Measurements from ENCODE around the gene KRT76.
"Not testable (repeated sequence)": the region's sequence is repeated elsewhere in the genome, so short reads cannot be mapped to it uniquely, and the experiment has no call there.

The KRT76 gene

GRCh38 chr12:52752516-52752915 is 24.6 kb downstream of the KRT76 start:
- Histone ChIP-seq H3K9ac (ENCODE audit: low read length) (no peak overlapping the region), H2AFZ (ENCODE audit: low read depth, low read length, severe bottlenecking) (no peak overlapping the region)

GRCh38 chr12:52751795-52752194 is 25.4 kb downstream of the KRT76 start:
- Histone ChIP-seq H3K9me2 (replicated peaks; ENCODE audit: insufficient read depth, low read length) (no peaks in the 10 kb centered on the region), H3K27ac (ENCODE audit: low read depth, low read length) (no peak overlapping the region), H4K20me1 (ENCODE audit: low read depth, low read length) (no peaks in the 10 kb centered on the region), H3K27me3 (ENCODE audit: low read length) (no peaks in the 10 kb centered on the region), H3K79me2 (ENCODE audit: insufficient read depth, low read length) (no peaks in the 10 kb centered on the region), H3K9ac (ENCODE audit: low read length) (no peak overlapping the region), H3K4me3 (ENCODE audit: insufficient read depth, low read length, poor library complexity, severe bottlenecking) (no peak overlapping the region), H3K9me3 (ENCODE audit: insufficient read depth, low read length) (no peaks in the 10 kb centered on the region), H3K36me3 (ENCODE audit: low read length) (no peaks in the 10 kb centered on the region), H3K4me2 (ENCODE audit: low read depth, low read length, poor library complexity, severe bottlenecking) (no peak overlapping the region), H2AFZ (ENCODE audit: low read depth, low read length, severe bottlenecking) (no peak overlapping the region), H3F3A (ENCODE audit: insufficient read depth) (no peaks in the 10 kb centered on the region)
- TF ChIP-seq CTCF (IDR thresholded peaks at IDR 0.05; ENCODE audit: insufficient read depth, low read length, poor library complexity, severe bottlenecking) (no peak), EZH2phosphoT487 (conservative IDR thresholded peaks at IDR 0.05; ENCODE audit: low read length) (no peak)

More at GRCh38 chr12:52752516-52752915, 24.6 kb downstream of the KRT76 start:
- no peak overlapping the region for H3K27ac ChIP-seq (ENCODE audit: low read depth, low read length)
- no peak overlapping the region for H3K4me2 ChIP-seq (ENCODE audit: low read depth, low read length, poor library complexity, severe bottlenecking)
- TF ChIP-seq CTCF (IDR thresholded peaks at IDR 0.05; ENCODE audit: insufficient read depth, low read length, poor library complexity, severe bottlenecking): no peak
- TF ChIP-seq EZH2phosphoT487 (conservative IDR thresholded peaks at IDR 0.05; ENCODE audit: low read length): no peak
- H4K20me1 ChIP-seq (ENCODE audit: low read depth, low read length): no peaks in the 10 kb centered on the region
- no peaks in the 10 kb centered on the region for H3K79me2 ChIP-seq (ENCODE audit: insufficient read depth, low read length)
- no peaks in the 10 kb centered on the region for H3F3A ChIP-seq (ENCODE audit: insufficient read depth)
- H3K36me3 ChIP-seq (ENCODE audit: low read length): no peaks in the 10 kb centered on the region
- no peak overlapping the region for H3K4me3 ChIP-seq (ENCODE audit: insufficient read depth, low read length, poor library complexity, severe bottlenecking)
- H3K9me3 ChIP-seq (ENCODE audit: insufficient read depth, low read length): no peaks in the 10 kb centered on the region
- no peaks in the 10 kb centered on the region for H3K9me2 ChIP-seq (replicated peaks; ENCODE audit: insufficient read depth, low read length)
- H3K27me3 ChIP-seq (ENCODE audit: low read length): no peaks in the 10 kb centered on the region

GRCh38 chr12:52750532-52750931 is 26.6 kb downstream of the KRT76 start:
- H3K27me3 ChIP-seq (ENCODE audit: low read length); H4K20me1 ChIP-seq (ENCODE audit: low read depth, low read length); H3K79me2 ChIP-seq (ENCODE audit: insufficient read depth, low read length); H3K27ac ChIP-seq (ENCODE audit: low read depth, low read length); H2AFZ ChIP-seq (ENCODE audit: low read depth, low read length, severe bottlenecking); H3K4me3 ChIP-seq (ENCODE audit: insufficient read depth, low read length, poor library complexity, severe bottlenecking); H3K9me3 ChIP-seq (ENCODE audit: insufficient read depth, low read length); H3K9me2 ChIP-seq (replicated peaks; ENCODE audit: insufficient read depth, low read length); H3K9ac ChIP-seq (ENCODE audit: low read length); H3K36me3 ChIP-seq (ENCODE audit: low read length); H3F3A ChIP-seq (ENCODE audit: insufficient read depth); H3K4me2 ChIP-seq (ENCODE audit: low read depth, low read length, poor library complexity, severe bottlenecking): not testable (repeated sequence)

- Histone ChIP-seq H3K4me3 (ENCODE audit: insufficient read depth, low read length, poor library complexity, severe bottlenecking) (no peak overlapping the region), H3K9me2 (replicated peaks; ENCODE audit: insufficient read depth, low read length) (no peaks in the 10 kb centered on the region), H3K36me3 (ENCODE audit: low read length) (no peaks in the 10 kb centered on the region), H2AFZ (ENCODE audit: low read depth, low read length, severe bottlenecking) (no peak overlapping the region), H3K9me3 (ENCODE audit: insufficient read depth, low read length) (no peaks in the 10 kb centered on the region), H3K79me2 (ENCODE audit: insufficient read depth, low read length) (no peaks in the 10 kb centered on the region), H3K27me3 (ENCODE audit: low read length) (no peaks in the 10 kb centered on the region), H3F3A (ENCODE audit: insufficient read depth) (no peaks in the 10 kb centered on the region), H4K20me1 (ENCODE audit: low read depth, low read length) (no peaks in the 10 kb centered on the region), H3K9ac (ENCODE audit: low read length) (no peak overlapping the region), H3K27ac (ENCODE audit: low read depth, low read length) (no peak overlapping the region), H3K4me2 (ENCODE audit: low read depth, low read length, poor library complexity, severe bottlenecking) (no peak overlapping the region)
- TF ChIP-seq CTCF (IDR thresholded peaks at IDR 0.05; ENCODE audit: insufficient read depth, low read length, poor library complexity, severe bottlenecking) (no peak), EZH2phosphoT487 (conservative IDR thresholded peaks at IDR 0.05; ENCODE audit: low read length) (no peak)
These were observed 27.3 kb downstream of the KRT76 start for GRCh38 chr12:52749827-52750226.
